D341Med (cell line): Measurements from ENCODE around the gene CCDC33.

Experiments used
- DNase-seq: peaks from one replicate; pipeline ENCODE4 v3.0.0; 2012; ENCODE audit warnings: low spot score

Gene CCDC33

DNA sequence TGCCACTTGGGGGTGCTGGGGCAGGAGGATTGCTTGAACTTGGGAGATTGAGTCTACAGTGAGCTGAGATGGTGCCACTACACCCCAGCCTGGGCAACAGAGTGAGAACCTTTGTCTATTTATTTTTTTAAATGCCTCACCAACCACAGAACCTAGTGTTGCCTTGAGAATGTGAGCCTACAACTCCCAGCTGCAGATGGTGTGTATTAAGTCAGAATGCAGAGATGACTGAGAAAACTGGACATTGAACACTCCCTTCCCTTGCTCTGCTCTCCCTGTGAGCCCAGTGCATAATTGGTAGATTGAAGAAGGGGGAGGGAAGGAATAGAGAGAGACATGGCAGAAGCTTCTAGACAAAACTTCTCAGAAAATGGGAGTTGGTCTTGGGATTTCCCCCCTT, 53.5 kb downstream of the CCDC33 start:
- no peak for DNase-seq

DNA sequence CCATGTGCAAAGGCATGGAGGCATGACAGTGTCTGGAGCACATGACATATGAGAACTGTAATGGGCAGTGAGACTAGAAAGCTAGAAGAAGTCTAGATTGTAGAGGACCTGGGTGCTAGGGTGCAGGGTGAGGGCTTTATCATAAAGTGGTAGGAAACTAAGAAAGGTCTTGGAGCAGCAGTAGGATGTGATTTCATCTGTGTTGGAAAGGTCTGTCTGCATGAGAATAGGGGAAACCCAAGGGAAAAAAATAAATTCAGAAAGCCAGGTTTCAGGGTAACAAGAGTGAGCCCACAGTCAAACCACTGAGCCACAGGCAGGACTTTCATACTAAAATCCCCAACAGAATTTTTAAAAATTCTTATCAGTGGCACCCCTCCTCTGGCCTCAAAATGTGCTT, 54.5 kb downstream of the CCDC33 start:
- DNase-seq, result no peak

DNA sequence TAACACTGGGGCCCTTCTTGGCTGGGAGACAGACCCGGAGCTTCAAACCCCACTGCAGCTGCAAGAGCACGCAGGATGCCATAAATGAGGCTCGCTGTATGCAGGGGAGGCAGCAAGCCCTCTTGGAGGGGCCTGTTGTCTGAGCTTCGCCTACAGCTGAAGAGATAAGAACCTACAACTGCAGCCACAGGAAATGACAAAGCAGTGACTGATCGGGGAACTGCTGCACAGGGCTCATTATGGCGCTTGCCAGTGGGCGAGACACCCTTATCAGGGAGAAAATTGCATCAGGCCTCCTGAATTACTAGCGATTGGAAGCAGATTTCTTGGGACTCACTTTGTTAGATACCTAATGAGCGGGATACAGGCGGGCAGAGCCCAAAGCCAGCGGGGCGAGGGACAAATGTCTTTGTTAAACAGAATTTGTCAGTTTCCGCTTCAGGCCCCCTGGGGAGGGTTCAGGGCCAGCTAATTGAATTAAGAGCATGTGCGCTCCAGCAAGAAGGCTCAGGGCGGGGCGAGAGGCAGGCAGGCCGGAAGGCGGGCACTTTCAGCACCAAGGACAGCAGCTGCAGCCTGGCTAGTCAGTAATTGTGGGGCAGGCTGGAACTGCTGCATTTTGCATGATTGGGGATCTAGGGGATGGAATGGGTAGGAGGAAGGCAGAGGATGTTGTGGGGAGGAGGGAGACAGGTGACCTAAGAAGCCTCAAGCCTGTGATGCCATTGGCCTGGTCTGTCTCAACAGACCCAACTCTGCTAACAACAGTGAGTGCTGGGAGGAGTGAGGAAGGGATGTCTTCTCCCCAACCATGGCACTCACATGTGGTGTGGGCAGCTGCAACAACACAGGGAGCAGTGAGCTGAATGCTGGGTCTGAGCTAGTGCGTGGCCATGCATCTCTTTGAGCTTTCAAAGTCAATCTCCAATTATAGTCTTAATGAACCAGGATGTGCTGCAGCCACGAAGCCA, 55.3 kb downstream of the CCDC33 start:
- DNase-seq, result peak; percentile 90

GRCh38 chr15:74293021-74293810, 57.1 kb downstream of the CCDC33 start:
- DNase-seq, result no peak

- no peak for DNase-seq
Observed at GRCh38 chr15:74294010-74294409, 57.9 kb downstream of the CCDC33 start.

DNA sequence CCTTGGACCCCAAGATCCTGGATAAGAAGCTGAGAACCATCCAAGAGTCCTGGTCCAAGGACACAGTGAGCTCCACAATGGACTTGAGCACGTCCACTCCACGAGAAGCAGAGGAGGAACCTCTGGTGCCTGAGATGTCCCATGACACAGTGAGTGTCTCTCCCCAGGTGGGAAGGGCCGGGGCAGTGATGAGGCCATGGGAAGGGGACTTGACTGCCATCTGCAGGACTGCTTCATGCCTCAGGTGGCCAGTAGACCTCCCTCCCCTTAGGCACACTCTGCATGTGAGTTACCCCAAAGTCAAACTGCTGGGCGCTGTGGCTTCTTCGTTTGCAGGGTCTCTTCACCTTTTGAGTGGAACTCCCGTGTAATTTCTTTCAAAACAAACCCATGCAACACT, 59.7 kb downstream of the CCDC33 start:
- DNase-seq, result no peak

GRCh38 chr15:74297887-74298286, 61.8 kb downstream of the CCDC33 start:
- no peak for DNase-seq

- no peak for DNase-seq
Observed at GRCh38 chr15:74300057-74300795, 64.1 kb downstream of the CCDC33 start.

- no peak for DNase-seq
Observed at GRCh38 chr15:74301583-74302361, 65.6 kb downstream of the CCDC33 start.

DNA sequence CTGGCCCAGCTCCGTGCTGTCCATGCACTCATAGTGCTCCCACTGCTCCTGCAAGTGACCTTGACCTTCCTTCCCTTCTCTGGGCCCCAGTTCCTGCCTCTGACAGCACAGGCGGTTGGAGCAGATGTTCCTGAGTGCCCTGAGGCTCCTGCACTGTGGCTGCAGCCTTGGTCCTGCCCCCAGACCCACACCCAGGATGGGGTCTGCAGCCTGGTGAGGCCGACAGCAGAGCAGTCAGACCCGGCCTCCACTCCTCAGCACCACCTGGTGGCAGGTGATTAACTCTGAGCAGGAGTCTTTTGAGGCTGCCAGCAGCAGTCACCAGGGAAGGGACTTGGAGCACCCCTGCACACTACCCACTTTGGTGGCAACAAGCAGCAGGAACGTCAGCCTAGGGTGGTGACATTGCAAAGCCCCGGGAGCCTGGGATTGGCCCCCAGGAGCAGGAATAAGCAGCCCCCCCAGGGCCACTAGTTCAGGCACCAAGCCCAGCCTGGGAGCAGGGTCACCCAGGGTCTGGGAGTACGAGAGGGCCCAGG, 66.8 kb downstream of the CCDC33 start:
- peak; percentile 83 for DNase-seq

DNA sequence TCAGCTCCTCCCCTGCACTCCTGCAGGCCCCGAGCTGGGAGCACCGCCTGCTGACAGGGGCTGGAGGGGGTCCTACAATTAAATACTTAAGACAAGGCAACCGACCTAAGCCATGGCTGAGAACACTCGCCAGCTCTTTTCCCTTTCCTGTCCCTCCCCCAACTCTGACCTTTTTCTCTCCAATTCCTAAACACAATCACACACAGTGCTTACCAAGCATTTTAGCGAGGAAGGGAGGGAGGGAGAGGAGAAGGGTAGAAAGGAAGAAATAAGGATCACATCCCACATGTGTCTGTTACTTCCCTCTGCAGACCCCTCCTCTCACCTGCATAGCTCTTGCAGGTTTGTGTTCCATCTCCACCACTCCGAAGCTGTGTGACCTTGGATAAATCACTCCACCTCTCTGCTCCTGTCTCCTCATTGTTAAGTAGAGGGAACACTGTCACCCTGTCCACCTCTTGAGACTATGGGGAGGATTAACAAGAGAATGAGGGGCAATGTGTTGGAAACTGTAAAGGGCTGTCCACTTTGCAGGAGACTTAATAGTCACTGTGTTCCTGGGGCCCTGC, 67.7 kb downstream of the CCDC33 start:
- no peak for DNase-seq

GRCh38 chr15:74304431-74304830, 68.3 kb downstream of the CCDC33 start:
- DNase-seq, result no peak

GRCh38 chr15:74305687-74306086, 69.6 kb downstream of the CCDC33 start:
- DNase-seq, result no peak

GRCh38 chr15:74306781-74307217, 70.7 kb downstream of the CCDC33 start:
- no peak for DNase-seq

DNA sequence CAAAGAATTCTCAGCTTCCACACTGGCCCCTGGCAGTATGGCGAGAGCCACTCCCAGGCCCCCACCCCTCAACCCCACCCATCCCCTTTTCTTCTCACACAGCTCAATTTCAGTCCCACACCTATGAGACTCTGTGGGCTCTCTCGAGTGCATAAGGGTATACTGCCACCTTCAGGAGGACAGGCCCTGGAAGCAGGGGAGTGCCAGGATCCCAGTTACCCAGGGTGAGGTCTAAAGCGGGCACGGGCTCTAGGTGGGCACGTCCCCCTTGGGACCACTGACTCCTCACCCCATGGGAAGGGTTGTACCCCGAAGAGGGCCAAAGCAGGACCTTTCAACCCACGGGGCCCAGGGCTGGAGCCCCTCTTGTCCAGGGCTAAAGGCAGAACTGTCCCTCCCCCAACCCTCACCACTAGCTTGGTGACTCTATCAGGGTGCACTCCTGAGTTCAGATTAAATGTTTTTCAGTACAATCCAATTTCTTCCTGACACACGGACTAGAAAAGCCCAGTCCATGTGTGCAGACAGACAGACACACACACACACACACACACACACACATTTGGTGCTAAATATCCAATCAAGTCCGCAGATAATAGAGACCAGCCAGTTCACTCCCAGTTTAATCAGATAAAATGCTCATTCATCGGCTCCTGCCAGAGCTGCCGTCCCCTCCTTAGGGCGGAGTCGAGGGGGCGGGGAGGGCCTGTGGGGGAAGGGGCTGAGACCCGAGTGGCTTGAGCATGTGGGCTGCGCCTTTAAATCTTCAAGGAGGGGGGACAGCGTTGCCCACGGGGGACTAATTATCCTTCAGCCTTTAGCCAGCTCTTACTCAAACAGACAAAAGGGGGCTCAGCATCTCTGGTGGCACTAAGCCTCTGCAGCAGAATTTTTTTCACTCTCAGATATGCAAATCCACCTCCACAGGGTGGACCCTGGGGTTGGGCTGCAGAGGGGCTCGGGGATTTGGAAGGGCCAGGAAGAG, 72.0 kb downstream of the CCDC33 start:
- peak; percentile 89 for DNase-seq

DNA sequence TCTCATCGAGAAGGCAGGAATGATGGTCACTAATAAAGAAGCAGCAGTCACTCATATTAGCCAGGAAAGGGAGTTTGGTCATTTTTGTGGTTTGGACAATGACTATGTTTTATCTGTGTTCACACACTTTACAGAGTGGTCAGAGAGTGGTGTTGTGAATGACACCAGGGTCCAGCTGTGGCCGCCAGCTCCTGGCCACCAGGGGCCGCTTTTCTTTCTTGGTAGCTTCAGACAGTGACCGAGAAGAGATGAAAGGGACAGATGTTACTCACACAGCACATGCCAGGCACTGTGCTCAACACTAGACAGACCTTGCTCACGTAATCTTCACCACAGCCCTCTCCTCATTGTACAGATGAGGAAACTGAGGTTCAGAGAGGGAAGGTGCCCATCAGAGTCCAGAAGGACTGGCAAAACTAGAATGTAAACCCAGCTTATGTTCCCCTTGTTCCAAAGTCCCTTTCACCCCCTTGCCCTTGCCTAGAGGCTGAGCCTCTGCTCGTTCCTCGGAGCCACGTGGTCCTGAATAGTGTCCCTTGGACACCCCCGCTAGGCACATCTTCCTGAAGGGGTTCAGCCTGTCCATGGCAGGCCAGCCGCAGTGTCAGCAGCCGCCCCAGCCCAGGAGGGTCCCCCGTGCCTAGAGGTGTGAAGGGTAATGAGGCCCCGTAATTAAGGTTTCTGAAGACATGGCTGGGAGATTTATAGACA, 75.8 kb downstream of the CCDC33 start:
- no peak for DNase-seq

GRCh38 chr15:74312445-74313007, 76.4 kb downstream of the CCDC33 start:
- peak; percentile 82 for DNase-seq

DNA sequence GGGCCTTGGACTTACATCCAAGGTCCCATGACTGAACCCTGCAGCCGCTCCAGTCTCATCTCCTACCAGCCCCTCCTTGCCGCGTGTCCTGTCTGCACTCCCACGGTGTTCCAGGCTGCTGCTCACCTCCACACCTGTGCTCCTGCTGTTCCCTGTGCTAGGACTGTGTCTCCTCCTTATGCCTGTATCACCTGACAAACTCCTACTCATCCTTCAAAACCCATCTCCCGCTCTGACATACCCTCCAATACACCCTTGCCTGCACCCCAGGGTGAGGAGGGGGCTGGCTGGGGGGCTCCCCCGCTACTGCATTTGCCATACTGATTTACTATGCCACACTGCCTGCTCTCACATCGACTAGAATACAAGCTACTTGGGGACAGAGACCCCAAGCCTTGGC, 77.8 kb downstream of the CCDC33 start:
- DNase-seq, result no peak
